IPS DF 19.7 (cell line): ENCODE data around the gene PRSS21.

Experiments
- DNase-seq: peaks from one replicate; pipeline ENCODE4 v3.0.0-alpha.2; 2013; ENCODE audit warnings: low read depth, low spot score

PRSS21 gene

GRCh38 chr16:2825906-2826305 is 8.9 kb downstream of the PRSS21 start:
- no peak for DNase-seq

- no peak for DNase-seq
These were observed 9.7 kb downstream of the PRSS21 start for GRCh38 chr16:2826591-2827373.

GRCh38 chr16:2827374-2827791 is 10.3 kb downstream of the PRSS21 start:
- no peak for DNase-seq

- no peak for DNase-seq
These were observed 10.9 kb downstream of the PRSS21 start for GRCh38 chr16:2827831-2828520.

GRCh38 chr16:2828521-2828840 is 11.4 kb downstream of the PRSS21 start:
- no peak for DNase-seq

- no peak for DNase-seq
These were observed 11.9 kb downstream of the PRSS21 start for GRCh38 chr16:2828876-2829430.

GRCh38 chr16:2829501-2830354 is 12.7 kb downstream of the PRSS21 start, which contains the start of gene ZG16B:
ZG16B (plus strand) TSS chr16:2830303; CDS start chr16:2830442, 139 bp downstream.
- no peak for DNase-seq

GRCh38 chr16:2830355-2830695 is 13.3 kb downstream of the PRSS21 start:
- no peak for DNase-seq

- DNase-seq = no peak
These were observed 14.2 kb downstream of the PRSS21 start for GRCh38 chr16:2831203-2831602.

- no peak for DNase-seq
These were observed 16.7 kb downstream of the PRSS21 start for GRCh38 chr16:2833776-2834175.

- no peak for DNase-seq
These were observed 17.9 kb downstream of the PRSS21 start for GRCh38 chr16:2834968-2835367.

- peak; percentile 67 for DNase-seq
These were observed 18.8 kb downstream of the PRSS21 start for GRCh38 chr16:2835638-2836493.

GRCh38 chr16:2836646-2837508 is 19.8 kb downstream of the PRSS21 start:
- DNase-seq = no peak

- DNase-seq = peak; percentile 56
These were observed 21.9 kb downstream of the PRSS21 start for GRCh38 chr16:2838928-2839327.

- DNase-seq = no peak
These were observed 22.8 kb downstream of the PRSS21 start for GRCh38 chr16:2839650-2840450.

GRCh38 chr16:2840914-2841313 is 23.9 kb downstream of the PRSS21 start:
- DNase-seq = no peak

- DNase-seq = no peak
These were observed 24.7 kb downstream of the PRSS21 start for GRCh38 chr16:2841606-2842339.

GRCh38 chr16:2842340-2843000 is 25.4 kb downstream of the PRSS21 start:
- no peak for DNase-seq
